22Rv1 (cell line): ENCODE data around the gene ZNF559.

Experiments used
- ZFX ChIP-seq: fragments of 450-650 bp; IDR thresholded peaks from 2 replicates; pipeline ENCODE4 v1.6.1; 2017; ENCODE audit warnings: antibody characterized with exemption, borderline replicate concordance
- TF ChIP-seq, protein P1 (sequence below): fragments of 450-650 bp; IDR thresholded peaks from 2 replicates; pipeline ENCODE4 v1.5.1; 2017; ENCODE audit warnings: mild to moderate bottlenecking

DNA sequence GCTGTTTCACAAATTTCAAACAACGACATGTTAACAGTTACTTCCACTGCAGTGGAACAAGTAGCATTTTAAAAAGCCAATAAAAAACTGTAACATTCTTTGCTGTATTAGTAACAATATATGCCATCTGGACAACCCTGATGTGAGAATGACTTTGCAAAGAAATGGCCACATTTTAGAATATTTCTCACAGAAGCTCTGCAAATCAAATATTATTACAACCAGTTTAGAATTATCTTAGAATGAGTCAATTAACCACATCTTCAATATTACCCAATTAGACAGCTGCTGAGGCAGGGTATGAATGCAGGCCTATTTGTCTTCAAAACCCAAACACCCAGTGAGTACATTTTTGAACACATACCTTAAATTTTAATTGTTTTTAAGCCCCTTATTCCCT, 17.5 kb upstream of the ZNF559 start:
- TF ChIP-seq, protein P1, sequence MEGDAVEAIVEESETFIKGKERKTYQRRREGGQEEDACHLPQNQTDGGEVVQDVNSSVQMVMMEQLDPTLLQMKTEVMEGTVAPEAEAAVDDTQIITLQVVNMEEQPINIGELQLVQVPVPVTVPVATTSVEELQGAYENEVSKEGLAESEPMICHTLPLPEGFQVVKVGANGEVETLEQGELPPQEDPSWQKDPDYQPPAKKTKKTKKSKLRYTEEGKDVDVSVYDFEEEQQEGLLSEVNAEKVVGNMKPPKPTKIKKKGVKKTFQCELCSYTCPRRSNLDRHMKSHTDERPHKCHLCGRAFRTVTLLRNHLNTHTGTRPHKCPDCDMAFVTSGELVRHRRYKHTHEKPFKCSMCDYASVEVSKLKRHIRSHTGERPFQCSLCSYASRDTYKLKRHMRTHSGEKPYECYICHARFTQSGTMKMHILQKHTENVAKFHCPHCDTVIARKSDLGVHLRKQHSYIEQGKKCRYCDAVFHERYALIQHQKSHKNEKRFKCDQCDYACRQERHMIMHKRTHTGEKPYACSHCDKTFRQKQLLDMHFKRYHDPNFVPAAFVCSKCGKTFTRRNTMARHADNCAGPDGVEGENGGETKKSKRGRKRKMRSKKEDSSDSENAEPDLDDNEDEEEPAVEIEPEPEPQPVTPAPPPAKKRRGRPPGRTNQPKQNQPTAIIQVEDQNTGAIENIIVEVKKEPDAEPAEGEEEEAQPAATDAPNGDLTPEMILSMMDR = no peak
- TF ChIP-seq ZFX = no peak
